ENCODE results near the gene AGPAT1.
A peak's percentile ranks its signal among the peaks of the same experiment; 100 is the strongest.

AGPAT1 gene

GRCh38 chr6:32158052-32158451 lies 17.8 kb downstream of the AGPAT1 start:
- H3K4me3 ChIP-seq (ENCODE audit: control insufficient read depth, low read depth, low read length) = no peak overlapping the region
- DNase-seq (ENCODE audit: low read depth) = no peak
- no peak for TF ChIP-seq CTCF (IDR thresholded peaks at IDR 0.05; ENCODE audit: control insufficient read depth, insufficient read depth, low read depth, low read length, missing control alignments)

GRCh38 chr6:32156891-32157290 lies 19.0 kb downstream of the AGPAT1 start:
- H3K4me3 ChIP-seq (ENCODE audit: control insufficient read depth, low read depth, low read length) = no peak overlapping the region
- TF ChIP-seq CTCF (IDR thresholded peaks at IDR 0.05; ENCODE audit: control insufficient read depth, insufficient read depth, low read depth, low read length, missing control alignments) = no peak
- DNase-seq (ENCODE audit: low read depth) = no peak

GRCh38 chr6:32154514-32155161 lies 21.2 kb downstream of the AGPAT1 start:
- H3K4me3 ChIP-seq (ENCODE audit: control insufficient read depth, low read depth, low read length) = peak overlapping the region; percentile 80
- no peak for DNase-seq (ENCODE audit: low read depth)
- peak; percentile 57 for TF ChIP-seq CTCF (IDR thresholded peaks at IDR 0.05; ENCODE audit: control insufficient read depth, insufficient read depth, low read depth, low read length, missing control alignments)

GRCh38 chr6:32153564-32154513 lies 22.0 kb downstream of the AGPAT1 start, which contains the start of gene PPT2:
Gene PPT2 (plus strand): TSS chr6:32154141. CDS start chr6:32154595, 454 bp downstream.
- DNase-seq (ENCODE audit: low read depth) = peak; percentile 68
- TF ChIP-seq CTCF (IDR thresholded peaks at IDR 0.05; ENCODE audit: control insufficient read depth, insufficient read depth, low read depth, low read length, missing control alignments) = peak; percentile 38
- peak within 1 kb of the TSS; percentile 80 for H3K4me3 ChIP-seq (ENCODE audit: control insufficient read depth, low read depth, low read length)

- DNase-seq (ENCODE audit: low read depth) = no peak
- H3K4me3 ChIP-seq (ENCODE audit: control insufficient read depth, low read depth, low read length) = peak overlapping the region; percentile 80
- no peak for TF ChIP-seq CTCF (IDR thresholded peaks at IDR 0.05; ENCODE audit: control insufficient read depth, insufficient read depth, low read depth, low read length, missing control alignments)
Observed at GRCh38 chr6:32152769-32153563, 22.9 kb downstream of the AGPAT1 start.
